K562 (cell line): ENCODE measurements around the gene SLC16A5. TPM values are rescaled to one million over a fixed set of nuclear protein-coding genes. Genes with fewer than 3 reads are reported as not detected.

Experiments
- ATAC-seq: fragments of 200-7000 bp; cut with Tn5 transposase; 3 replicates; pipeline ENCODE4 v1.9.1; 2020; ENCODE audit warnings: moderate library complexity
- BruUV-seq: library from RNA; stranded (reverse); fragments of 400-500 nt; replicated peaks from 2 replicates; lab custom pipeline; 2021; lab: Mats Ljungman, UMichigan
- CTCF ChIA-PET: fragments of 300-600 bp; formaldehyde crosslinking; extraction: SDS; loops from one replicate; lab custom pipeline; 2021; ENCODE audit warnings: low intra/inter-chr PET ratio; lab: Yijun Ruan, JAX
- POLR2A ChIA-PET: fragments of 300-600, 350-650 bp; sonication (Branson Sonifier 250); formaldehyde crosslinking; extraction: SDS; loops from one replicate; lab custom pipeline; 2021; ENCODE audit warnings: antibody characterized with exemption, inconsistent platforms; lab: Yijun Ruan, JAX
- DNase-seq, 4 experiments: peaks; one replicate each; pipeline versions ENCODE4 v3.0.0 to v3.0.0-alpha.2; 2011 to 2018; ENCODE audit warnings: low spot score in 3 of 4, mixed read lengths in 3 of 4; ENCODE audit errors: extremely low read depth in 1 of 4
- FAIRE-seq: peaks from 2 replicates; lab custom pipeline; 2011; peaks lifted over from hg19 to GRCh38; lab: Jason Lieb, UNC
- H2AFZ ChIP-seq: 2 replicates; pipeline ENCODE4 v1.6.0; 2011; ENCODE audit warnings: low read depth, low read length, control low read depth, inconsistent platforms
- H3K27ac ChIP-seq: fragments of 200-600 bp; 3 replicates; pipeline ENCODE4 v1.8.0; 2011; ENCODE audit warnings: low read depth, mild to moderate bottlenecking, control low read depth, inconsistent platforms, low read length, moderate library complexity, mixed read lengths; ENCODE audit errors: extremely low read depth
- H3K27me3 ChIP-seq, 2 experiments: fragments of 300-600 bp in 1 of 2; 2 replicates in 1 of 2; 3 replicates in 1 of 2; pipeline versions ENCODE4 v1.6.0 to v1.8.0; 2011; ENCODE audit warnings: inconsistent platforms in 2 of 2, low read length in 2 of 2, mild to moderate bottlenecking in 1 of 2, mixed read lengths in 1 of 2, moderate library complexity in 1 of 2; ENCODE audit not compliant: control insufficient read depth in 2 of 2, insufficient read depth in 2 of 2
- H3K36me3 ChIP-seq: fragments of 300-600 bp; 3 replicates; pipeline ENCODE4 v1.8.0; 2011; ENCODE audit warnings: mild to moderate bottlenecking, low read length, inconsistent platforms; ENCODE audit not compliant: control insufficient read depth, insufficient read depth
- H3K4me1 ChIP-seq, 2 experiments: fragments of 200-600 bp in 1 of 2; replicated peaks in 1 of 2; 2 replicates in 1 of 2; 3 replicates in 1 of 2; pipeline versions ENCODE4 v1.5.1 to v1.8.0; 2011; ENCODE audit warnings: inconsistent platforms in 2 of 2, low read length in 2 of 2, mild to moderate bottlenecking in 1 of 2, mixed read lengths in 1 of 2, moderate library complexity in 1 of 2; ENCODE audit not compliant: control insufficient read depth in 2 of 2, insufficient read depth in 2 of 2
- H3K4me2 ChIP-seq: 2 replicates; pipeline ENCODE4 v1.6.1; 2011; ENCODE audit warnings: low read length, control low read depth, inconsistent platforms, mixed read lengths; ENCODE audit not compliant: insufficient read depth
- H3K4me3 ChIP-seq: fragments of 200-600 bp; sonication (generic), shearing (Covaris generic); 2 replicates; pipeline ENCODE4 v1.5.1; 2016; ENCODE audit warnings: control low read depth, inconsistent platforms
- H3K79me2 ChIP-seq: fragments of 200-600 bp; 3 replicates; pipeline ENCODE4 v1.8.0; 2011; ENCODE audit warnings: low read length, inconsistent platforms; ENCODE audit not compliant: control insufficient read depth, insufficient read depth
- H3K9ac ChIP-seq, 2 experiments: 2 replicates each; pipeline versions ENCODE4 v1.6.0 to v1.6.1; 2011; ENCODE audit warnings: low read depth in 2 of 2, low read length in 2 of 2, control low read depth in 1 of 2, inconsistent platforms in 1 of 2, mild to moderate bottlenecking in 1 of 2, mixed read lengths in 1 of 2; ENCODE audit not compliant: insufficient read depth in 1 of 2
- H3K9me1 ChIP-seq: one replicate; pipeline ENCODE4 v1.6.0; 2011; ENCODE audit warnings: inconsistent platforms, mild to moderate bottlenecking, low read length, moderate library complexity; ENCODE audit not compliant: control insufficient read depth, insufficient read depth
- H3K9me3 ChIP-seq: replicated peaks from 2 replicates; pipeline ENCODE4 v1.5.1; 2011; ENCODE audit warnings: low read depth, low read length, inconsistent platforms; ENCODE audit not compliant: control insufficient read depth, insufficient read depth
- H4K20me1 ChIP-seq: replicated peaks from 2 replicates; pipeline ENCODE4 v1.6.1; 2011; ENCODE audit warnings: low read length, inconsistent platforms, mixed read lengths; ENCODE audit not compliant: control insufficient read depth, insufficient read depth
- IRF2 ChIP-seq: sonication (generic); formaldehyde crosslinking; IDR thresholded peaks from 2 replicates; pipeline ENCODE4 v1.8.1; 2022; ENCODE audit warnings: mild to moderate bottlenecking, missing genetic modification reagents
- KAT8 ChIP-seq: fragments of 450-650 bp; IDR thresholded peaks from 2 replicates; pipeline ENCODE4 v1.6.1; 2016; ENCODE audit warnings: low read depth, mild to moderate bottlenecking
- NONO ChIP-seq, 2 experiments: fragments of 200-400 bp in 1 of 2; fragments of 450-650 bp in 1 of 2; formaldehyde crosslinking in 1 of 2; IDR thresholded peaks; 2 replicates each; pipeline ENCODE4 v1.6.1; 2017; ENCODE audit warnings: low read depth in 2 of 2, mild to moderate bottlenecking in 2 of 2, moderate library complexity in 2 of 2, low read length in 1 of 2
- NR2C2 ChIP-seq, 2 experiments: fragments of 200-800 bp in 1 of 2; sonication (Bioruptor generic) in 1 of 2; sonication (generic) in 1 of 2; formaldehyde crosslinking in 1 of 2; IDR thresholded peaks; 2 replicates each; pipeline versions ENCODE4 v1.6.1 to v1.8.0; 2016 to 2022; ENCODE audit warnings: mild to moderate bottlenecking in 1 of 2, missing compliant biosample characterization in 1 of 2, missing genetic modification characterization in 1 of 2, missing genetic modification reagents in 1 of 2
- POLR2AphosphoS2 ChIP-seq: IDR thresholded peaks from 2 replicates; pipeline ENCODE4 v1.6.1; 2012; ENCODE audit warnings: low read length, improper control_type of control experiment
- PTRF ChIP-seq: fragments of 450-650 bp; IDR thresholded peaks from 2 replicates; pipeline ENCODE4 v1.6.1; 2016; ENCODE audit warnings: mild to moderate bottlenecking, missing genetic modification characterization, missing compliant biosample characterization
- TAF1 ChIP-seq: IDR thresholded peaks from 2 replicates; pipeline ENCODE4 v1.6.1; 2011; ENCODE audit warnings: mild to moderate bottlenecking, low read length, moderate library complexity; ENCODE audit not compliant: insufficient read depth, control insufficient read depth, severe bottlenecking; ENCODE audit errors: extremely low read depth
- ZBTB17 ChIP-seq: fragments of 450-650 bp; formaldehyde crosslinking; IDR thresholded peaks from 2 replicates; pipeline ENCODE4 v1.4.0; 2020; ENCODE audit warnings: mild to moderate bottlenecking
- ZBTB7A ChIP-seq: IDR thresholded peaks from 2 replicates; pipeline ENCODE4 v1.6.1; 2011; ENCODE audit warnings: low read depth, mild to moderate bottlenecking, low read length, moderate library complexity, borderline replicate concordance; ENCODE audit not compliant: control insufficient read depth
- ZNF124 ChIP-seq: sonication (generic); formaldehyde crosslinking; IDR thresholded peaks from 2 replicates; pipeline ENCODE4 v1.8.1; 2022; ENCODE audit warnings: missing genetic modification reagents
- ZNF134 ChIP-seq: fragments of 250-450 bp; sonication (Bioruptor Pico); conservative IDR thresholded peaks from 2 replicates; pipeline ENCODE4 v1.4.0; 2020
- WGBS: fragments of 100-300 bp; shearing (Covaris generic); methylation state at CpG from one replicate; pipeline ENCODE4 v1.1.6; 2016; ENCODE audit warnings: low coverage, mixed read lengths; ENCODE audit not compliant: insufficient coverage; ENCODE audit errors: missing lambda C conversion rate; 5-methylcytosine and 5-hydroxymethylcytosine counted together
- in situ Hi-C: fragments of 300-500 bp; cut with MboI; formaldehyde crosslinking; loops from 4 replicates; pipeline ENCODE4 v1.15.0; 2018; ENCODE audit warnings: inconsistent platforms, mixed read lengths
- intact Hi-C: fragments of 100-400 bp; cut with micrococcal nuclease; formaldehyde crosslinking; loops from 2 replicates; pipeline ENCODE4 v1.14.2; 2022
- polyA plus RNA-seq, 8 experiments: library from polyadenylated mRNA; depleted of rRNA in 4 of 8; stranded (reverse) in 5 of 8; unstranded in 3 of 8; fragments of >200 nt; fragmentation: Nextera tagmentation in 2 of 8; fragmentation: Illumina TruSeq in 1 of 8; extraction: Ambion mirVana in 2 of 8; extraction: Trizol in 1 of 8; gene quantifications; 2 replicates each; pipeline versions ENCODE4 v1.2.1 to v1.2.3, GENCODE V29; 2011 to 2014; ENCODE audit warnings: inconsistent platforms in 1 of 8, missing spikeins in 1 of 8
- total RNA-seq, 7 experiments: library from RNA; depleted of rRNA in 6 of 7; stranded (reverse); fragments of >200 nt in 6 of 7; fragmentation: Illumina TruSeq in 2 of 7; extraction: Trizol in 2 of 7; gene quantifications; 2 replicates each; pipeline versions ENCODE4 v1.2.1 to v1.2.3, GENCODE V29; 2011 to 2021; ENCODE audit warnings: low replicate concordance in 1 of 7
- TF ChIP-seq, protein P1 (sequence below): fragments of 450-650 bp; IDR thresholded peaks from 2 replicates; pipeline ENCODE4 v1.6.1; 2017; ENCODE audit warnings: antibody characterized with exemption, mild to moderate bottlenecking
- TF ChIP-seq, protein P2 (sequence below): fragments of 250-450 bp; sonication (Bioruptor Pico); IDR thresholded peaks from 2 replicates; pipeline ENCODE4 v1.4.0; 2020; ENCODE audit warnings: mild to moderate bottlenecking, moderate library complexity, borderline replicate concordance

The SLC16A5 gene
- total and polyA plus RNA-seq, 9 of the 15 experiments (the other 6 are each of a cell fraction or from before 2014, with no cell fraction given), result 0.06 to 2.6 (median 0.91) TPM

- in situ Hi-C loops, result no loop called here
- peaks cover 28% of the 10 kb centered on the region for H3K36me3 ChIP-seq
- H3K79me2 ChIP-seq, result peaks cover 66% of the 10 kb centered on the region
- CTCF ChIA-PET, result no interaction called here
- BruUV-seq, result no TSS peak
- no peaks in the 10 kb centered on the region for H3K27me3 ChIP-seq
- H2AFZ ChIP-seq, result peak overlapping the region; percentile 25; the same call in 1 of the 2 replicates
- peaks cover 11% of the 10 kb centered on the region; the same call in 1 of the 2 replicates for H4K20me1 ChIP-seq
- peak overlapping the region; percentile 94 to 100 for H3K9ac ChIP-seq
- intact Hi-C loops, result loop anchor here (5.0 kb wide), 1 partner anchor 49 kb away; no protein-coding TSS in a partner anchor
- DNase-seq, result peak; percentile 19 to 73 (median 36)
- peak; percentile 40 for FAIRE-seq
- peak overlapping the region; percentile 98 for H3K4me3 ChIP-seq
- H3K4me1 ChIP-seq, result peaks cover 15 to 20% of the 10 kb centered on the region in 2 experiments
- 3% methylated on average over 24 of the region's 28 CpGs for WGBS
- H3K9me1 ChIP-seq, result no peaks in the 10 kb centered on the region
- peak overlapping the region; percentile 94 for H3K27ac ChIP-seq
- peak; percentile 63 for ATAC-seq
- no peaks in the 10 kb centered on the region for H3K9me3 ChIP-seq
- peak overlapping the region; percentile 95 for H3K4me2 ChIP-seq
- POLR2A ChIA-PET, result interaction anchor here (0.6 to 1.1 kb wide), 5 partner anchors 11 to 231 kb away, joined by 3 to 4 read pairs (median 3); no protein-coding TSS in a partner anchor
- TF ChIP-seq POLR2AphosphoS2, result no peak
- 0 out of 2 replicates have a peak, but pooled peaks have one; percentile 39 for TF ChIP-seq ZBTB17 (CRISPR knock-in tag)
- peak in 1 of 2 experiments; percentile 11; a peak in 1 of 4 replicates for TF ChIP-seq NONO (IDR thresholded peaks at IDR 0.05; ENCODE audit: low read depth in 2 of 2, low read length in 1 of 2)
- no peak for TF ChIP-seq IRF2 (CRISPR knock-in tag)
- TF ChIP-seq PTRF (tag), result 0 out of 2 replicates have a peak, but pooled peaks have one; percentile 50
- 0 out of 2 replicates have a peak, but pooled peaks have one; percentile 16 for TF ChIP-seq ZBTB7A
- TF ChIP-seq, protein P1, sequence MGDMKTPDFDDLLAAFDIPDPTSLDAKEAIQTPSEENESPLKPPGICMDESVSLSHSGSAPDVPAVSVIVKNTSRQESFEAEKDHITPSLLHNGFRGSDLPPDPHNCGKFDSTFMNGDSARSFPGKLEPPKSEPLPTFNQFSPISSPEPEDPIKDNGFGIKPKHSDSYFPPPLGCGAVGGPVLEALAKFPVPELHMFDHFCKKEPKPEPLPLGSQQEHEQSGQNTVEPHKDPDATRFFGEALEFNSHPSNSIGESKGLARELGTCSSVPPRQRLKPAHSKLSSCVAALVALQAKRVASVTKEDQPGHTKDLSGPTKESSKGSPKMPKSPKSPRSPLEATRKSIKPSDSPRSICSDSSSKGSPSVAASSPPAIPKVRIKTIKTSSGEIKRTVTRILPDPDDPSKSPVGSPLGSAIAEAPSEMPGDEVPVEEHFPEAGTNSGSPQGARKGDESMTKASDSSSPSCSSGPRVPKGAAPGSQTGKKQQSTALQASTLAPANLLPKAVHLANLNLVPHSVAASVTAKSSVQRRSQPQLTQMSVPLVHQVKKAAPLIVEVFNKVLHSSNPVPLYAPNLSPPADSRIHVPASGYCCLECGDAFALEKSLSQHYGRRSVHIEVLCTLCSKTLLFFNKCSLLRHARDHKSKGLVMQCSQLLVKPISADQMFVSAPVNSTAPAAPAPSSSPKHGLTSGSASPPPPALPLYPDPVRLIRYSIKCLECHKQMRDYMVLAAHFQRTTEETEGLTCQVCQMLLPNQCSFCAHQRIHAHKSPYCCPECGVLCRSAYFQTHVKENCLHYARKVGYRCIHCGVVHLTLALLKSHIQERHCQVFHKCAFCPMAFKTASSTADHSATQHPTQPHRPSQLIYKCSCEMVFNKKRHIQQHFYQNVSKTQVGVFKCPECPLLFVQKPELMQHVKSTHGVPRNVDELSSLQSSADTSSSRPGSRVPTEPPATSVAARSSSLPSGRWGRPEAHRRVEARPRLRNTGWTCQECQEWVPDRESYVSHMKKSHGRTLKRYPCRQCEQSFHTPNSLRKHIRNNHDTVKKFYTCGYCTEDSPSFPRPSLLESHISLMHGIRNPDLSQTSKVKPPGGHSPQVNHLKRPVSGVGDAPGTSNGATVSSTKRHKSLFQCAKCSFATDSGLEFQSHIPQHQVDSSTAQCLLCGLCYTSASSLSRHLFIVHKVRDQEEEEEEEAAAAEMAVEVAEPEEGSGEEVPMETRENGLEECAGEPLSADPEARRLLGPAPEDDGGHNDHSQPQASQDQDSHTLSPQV, result peak; percentile 85
- TF ChIP-seq, protein P2, sequence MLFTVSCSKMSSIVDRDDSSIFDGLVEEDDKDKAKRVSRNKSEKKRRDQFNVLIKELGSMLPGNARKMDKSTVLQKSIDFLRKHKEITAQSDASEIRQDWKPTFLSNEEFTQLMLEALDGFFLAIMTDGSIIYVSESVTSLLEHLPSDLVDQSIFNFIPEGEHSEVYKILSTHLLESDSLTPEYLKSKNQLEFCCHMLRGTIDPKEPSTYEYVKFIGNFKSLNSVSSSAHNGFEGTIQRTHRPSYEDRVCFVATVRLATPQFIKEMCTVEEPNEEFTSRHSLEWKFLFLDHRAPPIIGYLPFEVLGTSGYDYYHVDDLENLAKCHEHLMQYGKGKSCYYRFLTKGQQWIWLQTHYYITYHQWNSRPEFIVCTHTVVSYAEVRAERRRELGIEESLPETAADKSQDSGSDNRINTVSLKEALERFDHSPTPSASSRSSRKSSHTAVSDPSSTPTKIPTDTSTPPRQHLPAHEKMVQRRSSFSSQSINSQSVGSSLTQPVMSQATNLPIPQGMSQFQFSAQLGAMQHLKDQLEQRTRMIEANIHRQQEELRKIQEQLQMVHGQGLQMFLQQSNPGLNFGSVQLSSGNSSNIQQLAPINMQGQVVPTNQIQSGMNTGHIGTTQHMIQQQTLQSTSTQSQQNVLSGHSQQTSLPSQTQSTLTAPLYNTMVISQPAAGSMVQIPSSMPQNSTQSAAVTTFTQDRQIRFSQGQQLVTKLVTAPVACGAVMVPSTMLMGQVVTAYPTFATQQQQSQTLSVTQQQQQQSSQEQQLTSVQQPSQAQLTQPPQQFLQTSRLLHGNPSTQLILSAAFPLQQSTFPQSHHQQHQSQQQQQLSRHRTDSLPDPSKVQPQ (CRISPR knock-in tag), result no peak
- TF ChIP-seq ZNF124 (CRISPR knock-in tag), result no peak
- TF ChIP-seq ZNF134 (CRISPR knock-in tag), result no peak
- peak; percentile 38; the same call in 1 of the 2 replicates for TF ChIP-seq KAT8
- peak; percentile 19 for TF ChIP-seq TAF1
- no peak for TF ChIP-seq NR2C2 (CRISPR knock-in tag; IDR thresholded peaks at IDR 0.05)
- TF ChIP-seq NR2C2 (tag; IDR thresholded peaks at IDR 0.05), result 0 out of 2 replicates have a peak, but pooled peaks have one; percentile 36
These were observed 65.4 kb downstream of the SLC16A5 start for GRCh38 chr17:75152922-75153779.
